Mammary epithelial cell (primary cell): ENCODE measurements around the gene SMCO4.

Source experiments
- CTCF ChIP-seq, 2 donors: IDR thresholded peaks in 1 of 2; conservative IDR thresholded peaks in 1 of 2; 2 replicates each; pipeline ENCODE4 v1.5.1; 2011 to 2012; ENCODE audit warnings: inconsistent platforms in 2 of 2, low read length in 2 of 2, mild to moderate bottlenecking in 2 of 2, control low read depth in 1 of 2, low read depth in 1 of 2; ENCODE audit not compliant: insufficient read depth in 1 of 2; ENCODE audit errors: extremely low read depth in 1 of 2
- EZH2 ChIP-seq: IDR thresholded peaks from 2 replicates; pipeline ENCODE4 v1.6.1; 2012; ENCODE audit warnings: low read length, inconsistent platforms, borderline replicate concordance

GRCh38 chr11:93444617-93445073, 98.5 kb downstream of the SMCO4 start:
- no peak for TF ChIP-seq CTCF (conservative IDR thresholded peaks at IDR 0.05 in 1 of 2, IDR thresholded peaks at IDR 0.05 in 1 of 2; ENCODE audit: extremely low read depth in 1 of 2, insufficient read depth in 1 of 2, low read depth in 1 of 2, low read length in 2 of 2)
- no peak for TF ChIP-seq EZH2
